Caco-2 (cell line): ENCODE results near the gene TELO2. TPM values are rescaled to one million over a fixed set of nuclear protein-coding genes. Genes with fewer than 3 reads are reported as not detected.

Source experiments
- BruUV-seq: library from RNA; stranded (reverse); fragments of 400-500 nt; replicated peaks from 2 replicates; lab custom pipeline; 2021; lab: Mats Ljungman, UMichigan
- CTCF ChIA-PET: fragments of 300-600 bp; sonication (Branson Sonifier 250); formaldehyde crosslinking; loops from one replicate; lab custom pipeline; 2022; ENCODE audit warnings: antibody characterized with exemption; lab: Charles Lee
- POLR2A ChIA-PET: fragments of 300-600 bp; sonication (Branson Sonifier 250); formaldehyde crosslinking; loops from one replicate; lab custom pipeline; 2022; ENCODE audit warnings: antibody characterized with exemption; lab: Charles Lee
- DNase-seq, 2 experiments: peaks; one replicate each; pipeline versions ENCODE4 v3.0.0 to v3.0.0-alpha.2; 2020 to 2022
- H3K27me3 ChIP-seq: replicated peaks from 2 replicates; pipeline ENCODE4 v1.6.0; 2011; ENCODE audit warnings: low read length; ENCODE audit not compliant: control insufficient read depth, insufficient read depth
- H3K36me3 ChIP-seq: 2 replicates; pipeline ENCODE4 v1.5.1; 2011; ENCODE audit warnings: low read length; ENCODE audit not compliant: control insufficient read depth, insufficient read depth
- H3K4me1 ChIP-seq: fragments of 250-450 bp; sonication (Bioruptor Pico); 2 replicates; pipeline ENCODE4 v1.5.1; 2020; ENCODE audit warnings: mild to moderate bottlenecking
- H3K4me3 ChIP-seq: 2 replicates; pipeline ENCODE4 v1.5.1; 2011; ENCODE audit warnings: low read depth, mild to moderate bottlenecking, control low read depth, low read length
- H3K9me3 ChIP-seq: fragments of 250-450 bp; sonication (Bioruptor Pico); 2 replicates; pipeline ENCODE4 v1.5.1; 2020; ENCODE audit warnings: mild to moderate bottlenecking, moderate library complexity
- H3K27ac Mint-ChIP-seq: one replicate; pipeline ENCODE4 v1.8.0; 2022; ENCODE audit warnings: mixed read lengths; ENCODE audit not compliant: unreplicated experiment
- H3K27me3 Mint-ChIP-seq: one replicate; pipeline ENCODE4 v1.8.0; 2022; ENCODE audit warnings: mixed read lengths; ENCODE audit not compliant: insufficient read depth, unreplicated experiment
- H3K36me3 Mint-ChIP-seq: one replicate; pipeline ENCODE4 v1.8.0; 2022; ENCODE audit warnings: mild to moderate bottlenecking, mixed read lengths; ENCODE audit not compliant: insufficient read depth, unreplicated experiment
- H3K4me1 Mint-ChIP-seq: one replicate; pipeline ENCODE4 v1.8.0; 2022; ENCODE audit warnings: low read depth, mixed read lengths; ENCODE audit not compliant: unreplicated experiment
- H3K4me3 Mint-ChIP-seq: one replicate; pipeline ENCODE4 v1.8.0; 2022; ENCODE audit warnings: mild to moderate bottlenecking, moderate library complexity, mixed read lengths; ENCODE audit not compliant: unreplicated experiment
- H3K9me3 Mint-ChIP-seq: one replicate; pipeline ENCODE4 v1.8.0; 2022; ENCODE audit warnings: mixed read lengths; ENCODE audit not compliant: unreplicated experiment
- CTCF ChIP-seq, 2 experiments: fragments of 200-600 bp in 1 of 2; IDR thresholded peaks; 1 replicate in 1 of 2; 2 replicates in 1 of 2; pipeline versions ENCODE4 v1.5.1 to v1.8.0; 2011 to 2022; ENCODE audit warnings: antibody characterized with exemption in 1 of 2, control low read depth in 1 of 2, inconsistent platforms in 1 of 2, low read depth in 1 of 2, low read length in 1 of 2, mild to moderate bottlenecking in 1 of 2, moderate library complexity in 1 of 2; ENCODE audit not compliant: insufficient read depth in 1 of 2, severe bottlenecking in 1 of 2, unreplicated experiment in 1 of 2
- intact Hi-C: fragments of 100-400 bp; cut with micrococcal nuclease; formaldehyde crosslinking; loops from one replicate; pipeline ENCODE4 v1.10.0; 2022; ENCODE audit not compliant: unreplicated experiment
- total RNA-seq: library from RNA; stranded (reverse); gene quantifications from 2 replicates; pipeline ENCODE4 v1.2.3, GENCODE V29; 2022

TELO2 gene
- total RNA-seq, 1 experiment from 2014 or later: 55.7 TPM

GRCh38 chr16:1449201-1449788, 43.9 kb upstream of the TELO2 start:
- Histone ChIP-seq H3K27me3 (no peaks in the 10 kb centered on the region), H3K36me3 (peaks cover 1% of the 10 kb centered on the region; the same call in 1 of the 2 replicates), H3K4me1 (no peaks in the 10 kb centered on the region), H3K9me3 (no peaks in the 10 kb centered on the region), H3K4me3 (no peak overlapping the region)
- no peak for DNase-seq
- Mint-ChIP-seq H3K4me3 (no peak overlapping the region), H3K27ac (no peak overlapping the region), H3K27me3 (no peaks in the 10 kb centered on the region), H3K9me3 (no peaks in the 10 kb centered on the region), H3K36me3 (no peaks in the 10 kb centered on the region), H3K4me1 (no peaks in the 10 kb centered on the region)
- TF ChIP-seq CTCF (IDR thresholded peaks at IDR 0.05; ENCODE audit: insufficient read depth in 1 of 2, low read depth in 1 of 2, low read length in 1 of 2, severe bottlenecking in 1 of 2, unreplicated experiment in 1 of 2): no peak
- BruUV-seq: no TSS peak
- ChIA-PET POLR2A (no interaction called here), CTCF (no interaction called here)
- intact Hi-C loops: no loop called here

- Mint-ChIP-seq H3K36me3 (peaks cover 4% of the 10 kb centered on the region), H3K27ac (peak overlapping the region; percentile 30), H3K27me3 (no peaks in the 10 kb centered on the region), H3K4me1 (no peaks in the 10 kb centered on the region), H3K4me3 (no peak overlapping the region), H3K9me3 (no peaks in the 10 kb centered on the region)
- BruUV-seq: no TSS peak
- ChIA-PET POLR2A (no interaction called here), CTCF (no interaction called here)
- Histone ChIP-seq H3K4me3 (no peak overlapping the region), H3K27me3 (no peaks in the 10 kb centered on the region), H3K9me3 (no peaks in the 10 kb centered on the region), H3K4me1 (no peaks in the 10 kb centered on the region), H3K36me3 (peaks cover 1% of the 10 kb centered on the region; the same call in 1 of the 2 replicates)
- intact Hi-C loops: no loop called here
- peak; percentile 3 to 15 for TF ChIP-seq CTCF (IDR thresholded peaks at IDR 0.05; ENCODE audit: insufficient read depth in 1 of 2, low read depth in 1 of 2, low read length in 1 of 2, severe bottlenecking in 1 of 2, unreplicated experiment in 1 of 2)
- peak in 1 of 2 experiments; percentile 28 for DNase-seq
These were observed 42.9 kb upstream of the TELO2 start for GRCh38 chr16:1450218-1450617.

- H3K27me3 ChIP-seq: no peaks in the 10 kb centered on the region
- Mint-ChIP-seq H3K9me3 (no peaks in the 10 kb centered on the region), H3K27me3 (no peaks in the 10 kb centered on the region), H3K4me3 (no peak overlapping the region), H3K27ac (no peak overlapping the region), H3K36me3 (peaks cover 5% of the 10 kb centered on the region), H3K4me1 (no peaks in the 10 kb centered on the region)
- DNase-seq: no peak
- no peaks in the 10 kb centered on the region for H3K9me3 ChIP-seq
- no TSS peak for BruUV-seq
- CTCF ChIA-PET: no interaction called here
- no peak overlapping the region for H3K4me3 ChIP-seq
- POLR2A ChIA-PET: no interaction called here
- TF ChIP-seq CTCF (IDR thresholded peaks at IDR 0.05; ENCODE audit: insufficient read depth in 1 of 2, low read depth in 1 of 2, low read length in 1 of 2, severe bottlenecking in 1 of 2, unreplicated experiment in 1 of 2): no peak
- H3K4me1 ChIP-seq: no peaks in the 10 kb centered on the region
- H3K36me3 ChIP-seq: peaks cover 1% of the 10 kb centered on the region; the same call in 1 of the 2 replicates
- intact Hi-C loops: no loop called here
These were observed 42.3 kb upstream of the TELO2 start for GRCh38 chr16:1450841-1451240.
